ENCODE results near the gene TDRD9. TPM values are rescaled to one million over a fixed set of nuclear protein-coding genes. Genes with fewer than 3 reads are reported as not detected.
A peak's percentile ranks its signal among the peaks of the same experiment; 100 is the strongest.

The TDRD9 gene
- polyA plus RNA-seq, 4 donors: 1.0 to 4.0 (median 2.5) TPM

GRCh38 chr14:103890821-103891666 is 37.2 kb upstream of the TDRD9 start:
- DNase-seq (ENCODE audit: low read depth in 4 of 4, low spot score in 3 of 4): no peak

GRCh38 chr14:103891667-103892215 is 36.5 kb upstream of the TDRD9 start:
- DNase-seq (ENCODE audit: low read depth in 4 of 4, low spot score in 3 of 4): no peak

- DNase-seq (ENCODE audit: low read depth in 4 of 4, low spot score in 3 of 4): no peak
Measured at GRCh38 chr14:103892247-103892646, 36.0 kb upstream of the TDRD9 start.

GRCh38 chr14:103894034-103894722 is 34.1 kb upstream of the TDRD9 start:
- no peak for DNase-seq (ENCODE audit: low read depth in 4 of 4, low spot score in 3 of 4)

- no peak for DNase-seq (ENCODE audit: low read depth in 4 of 4, low spot score in 3 of 4)
Measured at GRCh38 chr14:103894723-103895059, 33.6 kb upstream of the TDRD9 start.

GRCh38 chr14:103896578-103896977 is 31.7 kb upstream of the TDRD9 start:
- DNase-seq (ENCODE audit: low read depth in 4 of 4, low spot score in 3 of 4): no peak

GRCh38 chr14:103897075-103897947 is 30.9 kb upstream of the TDRD9 start:
- DNase-seq (ENCODE audit: low read depth in 4 of 4, low spot score in 3 of 4): no peak

GRCh38 chr14:103898204-103898603 is 30.1 kb upstream of the TDRD9 start:
- DNase-seq (ENCODE audit: low read depth in 4 of 4, low spot score in 3 of 4): no peak

- DNase-seq (ENCODE audit: low read depth in 4 of 4, low spot score in 3 of 4): no peak
Measured at GRCh38 chr14:103898711-103899110, 29.5 kb upstream of the TDRD9 start.

GRCh38 chr14:103899316-103899715 is 28.9 kb upstream of the TDRD9 start:
- no peak for DNase-seq (ENCODE audit: low read depth in 4 of 4, low spot score in 3 of 4)

- no peak for DNase-seq (ENCODE audit: low read depth in 4 of 4, low spot score in 3 of 4)
Measured at GRCh38 chr14:103899833-103900232, 28.4 kb upstream of the TDRD9 start.

GRCh38 chr14:103904493-103905107 is 23.7 kb upstream of the TDRD9 start:
- no peak for DNase-seq (ENCODE audit: low read depth in 4 of 4, low spot score in 3 of 4)

- no peak for DNase-seq (ENCODE audit: low read depth in 4 of 4, low spot score in 3 of 4)
Measured at GRCh38 chr14:103905842-103906456, 22.3 kb upstream of the TDRD9 start.

GRCh38 chr14:103908580-103908979 is 19.7 kb upstream of the TDRD9 start:
- no peak for DNase-seq (ENCODE audit: low read depth in 4 of 4, low spot score in 3 of 4)

- DNase-seq (ENCODE audit: low read depth in 4 of 4, low spot score in 3 of 4): no peak
Measured at GRCh38 chr14:103909531-103910261, 18.6 kb upstream of the TDRD9 start.

- DNase-seq (ENCODE audit: low read depth in 4 of 4, low spot score in 3 of 4): peak in 3 of 4 donors; percentile 62 to 79 (median 72)
Measured at GRCh38 chr14:103910262-103910935, 17.9 kb upstream of the TDRD9 start.

- DNase-seq (ENCODE audit: low read depth in 4 of 4, low spot score in 3 of 4): no peak
Measured at GRCh38 chr14:103910984-103911383, 17.3 kb upstream of the TDRD9 start.

- DNase-seq (ENCODE audit: low read depth in 4 of 4, low spot score in 3 of 4): no peak
Measured at GRCh38 chr14:103915616-103916015, 12.6 kb upstream of the TDRD9 start.

All from left renal pelvis (tissue), 4 donors.